Activated CD4-positive, alpha-beta T cell treated with anti-CD3 and anti-CD28 coated beads, Interleukin-2, amount 10 ng/mL, durations not matched to agents 7 days and 5 days (primary cell): Measurements from ENCODE around the gene PRSS53. TPM values are rescaled to one million over a fixed set of nuclear protein-coding genes. Genes with fewer than 3 reads are reported as not detected.

ENCODE experiments used
- CTCF ChIA-PET: fragments of 350-600 bp; sonication (Branson Sonifier 250); formaldehyde crosslinking; loops from one replicate; lab custom pipeline; 2021; ENCODE audit warnings: antibody characterized with exemption; lab: Charles Lee
- POLR2A ChIA-PET: fragments of 350-600 bp; sonication (Branson Sonifier 250); formaldehyde crosslinking; loops from one replicate; lab custom pipeline; 2021; ENCODE audit warnings: antibody characterized with exemption; lab: Charles Lee
- DNase-seq: peaks from one replicate; pipeline ENCODE4 v3.0.0-alpha.2; 2020
- H3K27ac Mint-ChIP-seq: one replicate; pipeline ENCODE4 v1.8.0; 2021; ENCODE audit warnings: mild to moderate bottlenecking, moderate library complexity, mixed read lengths
- H3K27me3 Mint-ChIP-seq: one replicate; pipeline ENCODE4 v1.8.0; 2021; ENCODE audit warnings: mixed read lengths
- H3K36me3 Mint-ChIP-seq: one replicate; pipeline ENCODE4 v1.8.0; 2021; ENCODE audit warnings: low read depth, mixed read lengths
- H3K4me1 Mint-ChIP-seq: one replicate; pipeline ENCODE4 v1.8.0; 2021; ENCODE audit warnings: mixed read lengths
- H3K4me3 Mint-ChIP-seq: one replicate; pipeline ENCODE4 v1.8.0; 2021; ENCODE audit warnings: mild to moderate bottlenecking, moderate library complexity, mixed read lengths
- H3K9me3 Mint-ChIP-seq: one replicate; pipeline ENCODE4 v1.8.0; 2021; ENCODE audit warnings: mixed read lengths
- total RNA-seq, 2 experiments: library from RNA; stranded (reverse); gene quantifications; one replicate each; pipeline ENCODE4 v1.2.3, GENCODE V29; 2021

Gene PRSS53
- total RNA-seq, 2 experiments from 2014 or later: 3.5 to 5.7 TPM

DNA sequence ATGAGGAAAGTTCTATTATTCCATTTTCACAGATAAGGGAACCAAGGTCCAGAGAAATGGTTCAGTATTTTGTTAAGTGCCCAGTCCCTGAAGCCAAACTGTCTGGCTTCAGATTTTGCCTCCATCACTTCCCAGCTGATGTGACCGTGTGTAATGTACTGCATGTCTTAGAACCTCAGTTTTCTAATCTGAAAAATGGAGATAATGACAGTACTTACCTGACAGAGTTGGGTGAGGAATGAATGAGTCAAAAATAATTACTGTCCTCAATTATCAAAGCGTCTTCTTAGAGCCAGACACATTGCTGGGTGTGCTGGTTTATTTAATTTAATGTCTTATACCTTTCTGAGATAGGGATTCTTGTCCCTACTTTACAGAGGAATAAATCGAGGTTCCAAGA, 21.4 kb downstream of the PRSS53 start:
- no peaks in the 10 kb centered on the region for H3K9me3 Mint-ChIP-seq
- H3K27ac Mint-ChIP-seq: no peak overlapping the region
- H3K36me3 Mint-ChIP-seq: peaks cover 23% of the 10 kb centered on the region
- no peak overlapping the region for H3K4me3 Mint-ChIP-seq
- CTCF ChIA-PET: interaction anchor here (2.0 kb wide), 1 partner anchor 21 kb away, joined by 7 read pairs; no protein-coding TSS in a partner anchor
- POLR2A ChIA-PET: no interaction called here
- DNase-seq: no peak
- peaks cover 57% of the 10 kb centered on the region for H3K4me1 Mint-ChIP-seq
- no peaks in the 10 kb centered on the region for H3K27me3 Mint-ChIP-seq

DNA sequence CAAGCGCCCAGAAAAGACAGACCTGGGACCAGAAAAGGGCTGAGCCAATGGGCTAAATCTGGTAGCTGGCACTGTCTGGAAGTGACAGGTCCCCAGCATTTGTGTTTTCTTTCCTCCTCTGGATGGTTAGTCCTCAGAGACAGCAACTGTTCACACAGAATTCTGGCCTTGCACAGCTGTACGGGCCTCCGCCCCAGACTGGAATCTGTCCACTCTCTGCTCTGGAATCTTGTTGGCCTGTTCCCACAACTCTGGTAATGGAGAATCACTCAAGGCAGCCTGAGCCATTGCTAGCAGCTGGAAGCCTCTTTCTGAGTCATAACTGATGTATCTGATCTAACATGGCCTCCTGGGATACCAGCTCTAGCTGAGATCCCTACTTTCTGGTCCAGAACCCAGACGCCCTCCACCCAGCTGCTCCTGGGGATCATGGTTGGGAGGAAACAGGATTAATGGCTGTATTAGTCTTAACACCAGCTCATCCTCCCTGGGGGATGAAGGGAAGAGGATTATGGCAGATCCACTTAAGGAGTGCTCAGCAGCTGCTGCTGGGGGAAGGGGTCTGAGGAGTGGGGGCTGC, 23.8 kb downstream of the PRSS53 start:
- peak overlapping the region; percentile 44 for H3K27ac Mint-ChIP-seq
- CTCF ChIA-PET: interaction anchor here (1.4 to 2.2 kb wide), 3 partner anchors 17 to 111 kb away, joined by 4 to 5 read pairs (median 5); partner anchors contain the start of gene HSD3B7
- peak overlapping the region; percentile 55 for H3K4me3 Mint-ChIP-seq
- POLR2A ChIA-PET: no interaction called here
- no peak for DNase-seq
- H3K4me1 Mint-ChIP-seq: peaks cover 50% of the 10 kb centered on the region
- H3K27me3 Mint-ChIP-seq: no peaks in the 10 kb centered on the region
- H3K36me3 Mint-ChIP-seq: peaks cover 37% of the 10 kb centered on the region
- no peaks in the 10 kb centered on the region for H3K9me3 Mint-ChIP-seq

DNA sequence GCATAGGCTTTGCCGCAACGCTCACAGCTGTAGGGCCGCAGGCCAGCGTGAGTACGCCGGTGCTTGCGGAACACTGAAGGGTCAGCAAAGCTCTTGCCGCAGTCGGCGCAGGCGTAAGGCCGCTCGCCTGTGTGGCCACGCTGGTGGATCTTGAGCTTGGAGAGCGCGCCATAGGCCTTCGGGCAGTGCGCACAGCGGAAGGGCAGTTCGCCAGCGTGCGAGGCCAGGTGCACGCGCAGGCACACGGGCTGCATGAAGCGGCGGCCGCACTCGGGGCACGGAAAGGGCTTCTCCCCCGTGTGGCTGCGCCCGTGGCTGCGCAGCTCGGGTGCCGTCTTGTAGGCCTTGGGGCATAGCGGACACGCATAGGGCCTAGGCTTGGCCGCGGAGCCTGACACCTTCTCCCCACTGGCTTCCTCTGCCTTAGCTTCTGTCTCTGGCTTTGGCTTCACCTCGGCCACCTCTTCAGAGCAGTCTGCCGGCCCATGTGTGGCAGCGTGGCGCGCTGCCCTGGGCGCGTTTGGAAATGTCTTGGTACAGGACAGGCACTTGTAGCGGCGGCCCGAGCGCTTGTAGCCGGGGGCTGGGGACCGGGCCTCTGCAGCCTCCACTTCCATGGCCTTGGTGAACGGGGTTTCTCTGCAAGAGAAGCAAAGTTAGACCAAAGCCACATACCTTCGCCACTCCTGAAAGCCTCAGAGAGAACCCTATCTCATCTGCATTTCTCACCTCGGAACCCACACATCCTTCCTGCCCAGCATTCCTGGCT, 24.7 kb downstream of the PRSS53 start:
- Mint-ChIP-seq H3K4me3 (peak overlapping the region; percentile 55), H3K4me1 (peaks cover 47% of the 10 kb centered on the region), H3K27me3 (no peaks in the 10 kb centered on the region), H3K36me3 (peaks cover 37% of the 10 kb centered on the region), H3K27ac (peak overlapping the region; percentile 34), H3K9me3 (no peaks in the 10 kb centered on the region)
- ChIA-PET CTCF (no interaction called here), POLR2A (no interaction called here)
- peak; percentile 30 for DNase-seq

DNA sequence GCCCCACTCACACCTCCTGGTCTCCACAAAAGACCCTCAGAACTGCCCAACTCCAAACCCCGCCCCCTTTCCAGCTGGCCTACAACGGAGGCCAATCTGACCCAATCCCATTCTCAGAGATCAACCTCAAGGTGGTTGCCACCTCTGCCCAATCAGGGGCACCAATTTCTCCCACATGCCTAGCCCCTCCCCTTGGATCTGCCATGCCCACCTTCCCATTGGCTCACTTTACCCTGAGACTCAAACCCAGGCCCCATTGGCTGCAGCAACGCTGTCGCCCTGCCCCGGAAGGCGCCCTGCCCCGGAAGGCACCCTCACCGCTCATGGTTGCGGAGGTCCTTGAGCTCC, 25.3 kb downstream of the PRSS53 start:
- no peak for DNase-seq
- Mint-ChIP-seq H3K36me3 (peaks cover 37% of the 10 kb centered on the region), H3K4me1 (peaks cover 47% of the 10 kb centered on the region), H3K9me3 (no peaks in the 10 kb centered on the region), H3K4me3 (peak overlapping the region; percentile 44), H3K27ac (peak overlapping the region; percentile 54), H3K27me3 (no peaks in the 10 kb centered on the region)
- ChIA-PET POLR2A (interaction anchor here (0.6 kb wide), 1 partner anchor 26 kb away, joined by 3 read pairs; no protein-coding TSS in a partner anchor), CTCF (no interaction called here)

DNA sequence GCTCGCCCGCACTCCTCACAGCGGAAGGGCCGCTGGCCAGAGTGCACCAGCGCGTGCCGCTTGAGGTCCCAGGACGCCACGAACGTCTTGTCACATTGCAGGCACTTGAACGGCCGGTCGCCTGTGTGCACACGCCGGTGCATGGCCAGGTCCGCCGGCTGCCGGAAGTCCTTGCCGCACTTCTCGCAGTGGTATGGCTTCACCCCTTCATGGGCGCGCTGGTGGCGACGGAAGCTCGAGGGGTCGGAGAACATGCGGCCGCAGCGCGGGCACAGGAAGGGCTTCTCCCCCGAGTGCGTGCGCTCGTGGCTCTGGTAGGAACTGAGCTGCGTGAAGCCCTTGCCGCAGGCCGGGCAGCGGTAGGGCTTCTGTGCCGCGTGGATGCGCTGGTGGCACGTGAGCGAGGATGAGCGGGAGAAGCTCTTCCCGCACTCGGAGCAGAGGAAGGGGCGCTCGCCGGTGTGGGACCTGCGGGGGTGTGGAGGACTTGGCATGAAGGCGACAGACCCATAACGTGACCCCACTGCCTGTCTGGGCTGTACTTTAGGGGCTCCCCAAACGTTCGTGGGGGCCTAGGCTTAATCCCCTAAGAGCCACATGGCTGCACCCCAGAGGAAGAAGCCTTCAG, 26.8 kb downstream of the PRSS53 start:
- POLR2A ChIA-PET: interaction anchor here (0.6 kb wide), 1 partner anchor 167 kb away, joined by 3 read pairs; no protein-coding TSS in a partner anchor
- H3K36me3 Mint-ChIP-seq: peaks cover 38% of the 10 kb centered on the region
- no peaks in the 10 kb centered on the region for H3K9me3 Mint-ChIP-seq
- no peak overlapping the region for H3K27ac Mint-ChIP-seq
- H3K27me3 Mint-ChIP-seq: no peaks in the 10 kb centered on the region
- H3K4me1 Mint-ChIP-seq: peaks cover 41% of the 10 kb centered on the region
- CTCF ChIA-PET: interaction anchor here (1.0 kb wide), 1 partner anchor 80 kb away, joined by 3 read pairs; no protein-coding TSS in a partner anchor
- no peak overlapping the region for H3K4me3 Mint-ChIP-seq
- no peak for DNase-seq

DNA sequence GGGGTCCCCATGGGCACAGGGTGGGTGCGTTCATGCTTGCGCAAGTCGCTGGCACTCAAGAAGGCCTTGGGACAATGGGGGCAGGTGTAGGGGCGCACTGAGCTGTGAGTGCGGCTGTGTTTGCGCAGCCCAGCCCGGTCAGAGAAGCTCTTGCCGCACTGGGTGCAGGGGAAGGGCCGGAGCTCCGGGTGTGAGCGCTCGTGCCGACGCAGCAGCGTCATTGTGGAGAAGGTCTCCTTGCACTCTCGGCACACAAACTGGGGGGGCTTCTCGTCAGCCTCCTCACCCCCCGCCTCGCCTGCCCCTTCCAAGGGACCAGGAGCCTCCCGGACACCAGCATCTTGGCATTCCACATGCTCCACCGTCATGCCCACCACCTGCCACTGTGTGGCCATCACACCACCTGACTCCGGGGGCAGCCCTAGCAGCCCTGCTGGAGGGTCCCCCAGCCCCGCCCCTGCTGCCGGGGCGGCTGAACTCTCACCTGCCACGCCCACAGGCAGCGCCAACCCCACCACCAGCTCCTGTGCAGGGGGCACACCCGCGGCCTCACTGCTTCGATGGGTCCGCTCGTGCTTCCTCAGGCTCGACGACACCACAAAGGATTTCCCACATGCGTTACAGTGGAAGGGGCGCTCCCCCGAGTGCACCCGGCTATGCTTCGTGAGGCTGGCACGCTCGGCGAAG, 27.5 kb downstream of the PRSS53 start:
- peaks cover 36% of the 10 kb centered on the region for H3K4me1 Mint-ChIP-seq
- H3K27ac Mint-ChIP-seq: no peak overlapping the region
- CTCF ChIA-PET: interaction anchor here (0.7 to 2.3 kb wide), 4 partner anchors 8 to 81 kb away, joined by 3 to 6 read pairs (median 4); partner anchors contain the start of genes ZNF646 and ZNF668

DNA sequence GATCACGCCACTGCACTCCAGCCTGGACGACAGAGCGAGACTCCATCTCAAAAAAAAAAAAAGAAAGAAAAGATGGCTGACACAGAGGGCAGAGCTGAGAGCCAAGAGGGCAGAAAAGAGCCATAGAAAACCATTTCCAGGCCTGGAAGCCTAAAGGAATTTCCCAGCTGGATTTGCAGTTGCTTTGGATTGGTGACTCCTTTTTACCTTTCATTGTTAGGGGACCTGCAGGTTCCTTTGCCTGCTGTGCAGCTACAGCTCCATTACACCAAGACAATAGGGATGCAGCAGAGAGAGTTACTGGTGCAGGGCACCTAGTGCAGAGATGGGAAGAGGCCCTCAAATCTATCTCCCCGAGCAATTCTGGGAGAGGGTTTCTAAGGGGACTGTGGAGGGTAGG, 33.1 kb downstream of the PRSS53 start:
- peak overlapping the region; percentile 46 for H3K27ac Mint-ChIP-seq
- no peak overlapping the region for H3K4me3 Mint-ChIP-seq
- H3K36me3 Mint-ChIP-seq: peaks cover 5% of the 10 kb centered on the region
- peaks cover 3% of the 10 kb centered on the region for H3K27me3 Mint-ChIP-seq
- POLR2A ChIA-PET: interaction anchor here (0.9 kb wide), 1 partner anchor 18 kb away, joined by 3 read pairs; the partner anchor contains the start of gene ZNF668
- CTCF ChIA-PET: interaction anchor here (0.6 to 1.2 kb wide), 3 partner anchors 15 to 45 kb away, joined by 3 to 5 read pairs (median 4); no protein-coding TSS in a partner anchor
- no peak for DNase-seq
- H3K9me3 Mint-ChIP-seq: no peaks in the 10 kb centered on the region
- H3K4me1 Mint-ChIP-seq: peaks cover 5% of the 10 kb centered on the region

More for the DNA sequence above, 27.5 kb downstream of the PRSS53 start:
- H3K36me3 Mint-ChIP-seq: peaks cover 33% of the 10 kb centered on the region
- H3K27me3 Mint-ChIP-seq: no peaks in the 10 kb centered on the region
- DNase-seq: no peak
- no peak overlapping the region for H3K4me3 Mint-ChIP-seq
- no peaks in the 10 kb centered on the region for H3K9me3 Mint-ChIP-seq
- POLR2A ChIA-PET: no interaction called here

DNA sequence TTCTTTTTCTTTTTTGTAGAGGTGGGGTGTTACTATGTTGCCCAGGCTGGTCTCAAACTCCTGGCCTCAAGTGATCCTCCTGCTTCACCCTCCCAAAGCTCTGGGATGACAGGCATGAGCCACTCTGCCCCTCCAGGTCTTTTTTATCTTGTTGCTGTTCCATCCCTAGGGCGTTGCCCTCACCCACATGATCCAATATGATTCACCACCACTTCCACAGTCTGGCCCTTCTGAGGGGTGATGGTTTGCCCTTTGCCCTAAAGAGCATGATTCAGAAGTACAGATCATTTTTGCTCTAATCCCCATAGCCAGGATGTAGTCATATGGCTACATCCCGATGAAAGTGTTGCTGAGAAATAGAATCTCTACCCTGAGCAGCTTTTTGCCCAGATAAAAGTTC, 36.6 kb downstream of the PRSS53 start:
- H3K9me3 Mint-ChIP-seq: no peaks in the 10 kb centered on the region
- H3K27ac Mint-ChIP-seq: no peak overlapping the region
- POLR2A ChIA-PET: no interaction called here
- H3K36me3 Mint-ChIP-seq: no peaks in the 10 kb centered on the region
- peaks cover 3% of the 10 kb centered on the region for H3K27me3 Mint-ChIP-seq
- no peak for DNase-seq
- CTCF ChIA-PET: interaction anchor here (0.7 to 1.1 kb wide), 2 partner anchors 13 to 192 kb away, joined by 3 read pairs; no protein-coding TSS in a partner anchor
- H3K4me3 Mint-ChIP-seq: no peak overlapping the region
- peaks cover 5% of the 10 kb centered on the region for H3K4me1 Mint-ChIP-seq

DNA sequence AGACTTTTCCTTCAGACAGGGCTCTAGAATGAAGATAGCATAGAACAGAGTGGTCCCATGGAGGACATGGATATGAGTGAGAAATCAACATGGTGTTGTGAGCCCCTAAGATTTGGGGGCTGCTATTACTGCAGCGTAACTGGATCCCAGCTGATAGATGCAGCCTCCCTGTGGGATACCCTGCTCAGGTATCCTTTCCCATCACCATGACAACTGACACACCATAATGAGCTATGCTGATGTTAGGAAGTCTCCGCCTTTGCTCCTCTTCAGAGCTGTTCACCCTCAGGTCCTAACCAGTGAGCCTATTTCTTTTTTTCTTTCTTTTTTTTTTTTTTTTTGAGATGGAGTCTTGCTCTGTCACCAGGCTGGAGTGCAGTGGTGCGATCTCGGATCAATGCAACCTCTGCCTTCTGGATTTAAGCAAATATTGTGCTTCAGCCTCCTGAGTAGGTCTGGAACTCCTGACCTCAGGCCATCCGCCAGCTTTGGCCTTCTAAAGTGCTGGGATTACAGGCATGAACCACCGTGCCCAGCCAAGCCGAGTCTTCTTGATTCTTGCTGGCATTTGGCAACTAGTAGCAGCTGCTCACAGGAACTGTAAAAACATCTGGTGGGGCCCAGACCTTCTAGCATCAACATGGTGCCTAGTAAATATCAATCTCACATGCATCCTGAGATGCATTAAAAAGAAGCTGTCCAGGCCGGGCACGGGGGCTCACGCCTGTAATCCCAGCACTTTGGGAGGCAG, 38.3 kb downstream of the PRSS53 start:
- no peak for DNase-seq
- peaks cover 5% of the 10 kb centered on the region for H3K4me1 Mint-ChIP-seq
- ChIA-PET CTCF (interaction anchor here (1.0 to 2.1 kb wide), 6 partner anchors 8 to 74 kb away, joined by 3 to 5 read pairs (median 3); partner anchors contain the start of genes STX4, ZNF646 and ZNF668), POLR2A (interaction anchor here (0.6 to 0.7 kb wide), 2 partner anchors 8 to 315 kb away, joined by 3 to 6 read pairs; no protein-coding TSS in a partner anchor)
- no peak overlapping the region for H3K27ac Mint-ChIP-seq
- no peaks in the 10 kb centered on the region for H3K9me3 Mint-ChIP-seq
- no peak overlapping the region for H3K4me3 Mint-ChIP-seq
- H3K27me3 Mint-ChIP-seq: peaks cover 3% of the 10 kb centered on the region
- no peaks in the 10 kb centered on the region for H3K36me3 Mint-ChIP-seq

DNA sequence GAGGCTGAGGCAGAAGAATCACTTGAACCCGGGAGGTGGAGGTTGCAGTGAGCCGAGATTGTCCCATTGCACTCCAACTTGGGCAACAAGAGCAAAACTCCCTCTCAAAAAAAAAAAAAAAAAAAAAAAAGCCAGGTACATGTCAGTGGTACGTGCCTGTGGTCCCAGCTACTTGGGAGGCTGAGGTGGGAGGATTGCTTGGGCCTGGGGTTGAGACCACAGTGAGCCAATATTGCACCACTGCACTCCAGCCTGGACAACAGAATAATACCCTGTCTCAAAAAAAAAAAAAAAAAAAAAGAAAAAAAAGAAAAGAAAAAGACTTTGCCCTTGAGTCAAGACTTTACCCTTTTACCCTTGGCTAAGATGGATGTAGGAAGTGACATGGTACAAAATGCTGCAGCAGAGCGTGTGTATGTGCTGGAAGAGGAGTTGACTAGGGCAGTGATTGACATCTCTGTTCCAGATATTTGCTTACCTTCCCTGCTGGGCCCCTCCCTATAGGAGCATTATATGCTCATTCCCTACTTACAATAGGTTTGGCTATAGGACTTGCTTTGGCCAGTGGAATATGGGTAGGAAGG, 44.8 kb downstream of the PRSS53 start:
- ChIA-PET POLR2A (no interaction called here), CTCF (interaction anchor here (0.7 to 1.6 kb wide), 3 partner anchors 9 to 123 kb away, joined by 3 to 6 read pairs (median 4); no protein-coding TSS in a partner anchor)
- H3K27ac Mint-ChIP-seq: no peak overlapping the region
- DNase-seq: no peak
- H3K4me1 Mint-ChIP-seq: no peaks in the 10 kb centered on the region
- no peak overlapping the region for H3K4me3 Mint-ChIP-seq
- no peaks in the 10 kb centered on the region for H3K9me3 Mint-ChIP-seq
- no peaks in the 10 kb centered on the region for H3K27me3 Mint-ChIP-seq
- peaks cover 10% of the 10 kb centered on the region for H3K36me3 Mint-ChIP-seq

DNA sequence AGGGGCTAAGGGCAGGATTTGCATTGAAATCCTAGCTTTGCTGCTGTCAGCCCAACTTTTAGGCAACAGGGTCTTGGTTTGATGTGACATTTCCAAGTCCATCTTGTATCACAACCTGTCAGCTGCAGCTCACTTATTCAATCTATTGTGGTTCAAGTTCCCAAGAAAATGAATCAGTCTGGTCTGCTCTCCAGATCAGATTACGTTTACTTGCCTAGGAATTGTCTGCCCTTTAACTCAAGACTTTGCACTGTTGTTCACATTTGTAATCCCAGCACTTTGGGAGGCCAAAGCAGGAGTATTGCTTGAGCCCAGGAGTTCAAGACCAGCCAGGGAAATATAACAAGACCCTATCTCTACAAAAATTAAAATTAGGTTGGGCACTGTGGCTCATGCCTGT, 45.4 kb downstream of the PRSS53 start:
- Mint-ChIP-seq H3K36me3 (peaks cover 10% of the 10 kb centered on the region), H3K27me3 (no peaks in the 10 kb centered on the region), H3K27ac (no peak overlapping the region), H3K9me3 (no peaks in the 10 kb centered on the region), H3K4me3 (no peak overlapping the region), H3K4me1 (no peaks in the 10 kb centered on the region)
- DNase-seq: no peak
- ChIA-PET CTCF (interaction anchor here (1.6 kb wide), 1 partner anchor 17 kb away, joined by 6 read pairs; no protein-coding TSS in a partner anchor), POLR2A (no interaction called here)
